GM18951 (cell line): ENCODE measurements around the gene PDE8B.

Experiments
- POLR2A ChIP-seq: IDR thresholded peaks from 4 replicates; pipeline ENCODE4 v1.6.1; 2011; ENCODE audit warnings: mild to moderate bottlenecking; ENCODE audit not compliant: insufficient read length, insufficient read depth; ENCODE audit errors: extremely low read depth
- in situ Hi-C: fragments of 300-500 bp; cut with MboI; formaldehyde crosslinking; loops from one replicate; pipeline ENCODE4 v1.12.0; 2022; ENCODE audit warnings: low sequenced_read_pairs, mixed read lengths, inconsistent platforms; ENCODE audit not compliant: unreplicated experiment

PDE8B gene

DNA sequence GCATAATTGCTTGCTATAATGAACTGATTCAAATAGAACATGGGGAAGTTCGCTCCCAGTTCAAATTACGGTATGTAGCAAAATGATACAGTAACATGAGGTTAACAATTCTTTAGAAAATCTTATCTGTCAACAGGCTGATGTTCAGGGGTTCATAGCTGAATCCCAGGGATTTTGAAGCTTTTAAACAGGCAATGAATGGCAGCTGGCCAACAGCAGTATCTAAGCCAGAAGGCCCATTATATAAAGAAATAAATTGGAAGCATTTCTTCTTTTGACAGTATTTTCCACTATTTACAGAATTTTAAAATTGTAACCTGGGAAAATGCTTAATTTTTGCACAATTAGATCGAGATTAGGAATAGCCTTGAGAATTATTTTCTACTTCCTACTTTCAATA is 126.8 kb downstream of the PDE8B start:
- TF ChIP-seq POLR2A, result no peak
- in situ Hi-C loops, result no loop called here

DNA sequence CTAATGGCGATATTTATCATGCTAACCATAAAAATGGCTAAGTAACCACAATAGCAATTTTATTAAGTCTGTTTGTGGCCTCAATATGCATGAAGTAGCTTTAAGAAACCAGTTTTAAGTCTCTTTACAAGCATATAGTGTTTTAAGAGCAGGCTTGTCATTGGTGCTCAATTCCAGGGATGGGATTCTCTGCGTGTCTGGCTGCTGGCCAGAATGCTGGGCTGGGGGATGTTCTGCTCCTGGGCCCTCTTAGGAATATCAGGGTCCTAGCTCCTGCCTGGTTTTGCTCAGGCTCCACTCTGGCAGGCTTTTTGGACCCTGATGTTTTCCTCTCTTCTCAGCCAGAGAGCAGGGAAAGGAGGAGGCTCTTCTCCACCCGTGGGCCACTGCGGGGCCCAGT is 127.2 kb downstream of the PDE8B start:
- TF ChIP-seq POLR2A, result no peak
- in situ Hi-C loops, result no loop called here

DNA sequence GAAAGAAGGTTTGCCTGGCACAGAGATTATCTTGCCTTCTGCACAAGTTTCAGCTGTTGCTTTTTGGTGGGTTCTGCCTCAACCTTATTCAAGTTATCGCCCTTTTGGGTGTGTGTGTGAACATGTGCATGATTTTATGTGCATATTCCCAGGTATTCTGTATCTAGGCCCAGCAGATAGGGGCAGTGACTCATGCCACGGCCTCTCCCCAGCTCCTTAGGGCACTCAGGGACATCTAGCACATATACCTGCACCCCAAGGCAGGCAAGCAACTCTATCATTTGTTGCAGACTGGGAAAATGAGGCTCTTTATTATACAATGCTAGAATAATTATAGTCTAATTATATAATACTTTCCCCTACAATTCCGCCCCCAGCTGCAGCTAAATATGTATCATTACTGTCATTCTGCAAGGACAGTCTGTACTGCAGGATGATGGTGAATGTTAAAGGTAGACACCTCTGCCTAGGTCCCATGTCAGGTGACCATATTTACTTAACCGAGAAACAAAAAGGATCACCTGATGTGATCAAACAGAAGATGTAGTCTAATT is 128.9 kb downstream of the PDE8B start:
- TF ChIP-seq POLR2A, result no peak

DNA sequence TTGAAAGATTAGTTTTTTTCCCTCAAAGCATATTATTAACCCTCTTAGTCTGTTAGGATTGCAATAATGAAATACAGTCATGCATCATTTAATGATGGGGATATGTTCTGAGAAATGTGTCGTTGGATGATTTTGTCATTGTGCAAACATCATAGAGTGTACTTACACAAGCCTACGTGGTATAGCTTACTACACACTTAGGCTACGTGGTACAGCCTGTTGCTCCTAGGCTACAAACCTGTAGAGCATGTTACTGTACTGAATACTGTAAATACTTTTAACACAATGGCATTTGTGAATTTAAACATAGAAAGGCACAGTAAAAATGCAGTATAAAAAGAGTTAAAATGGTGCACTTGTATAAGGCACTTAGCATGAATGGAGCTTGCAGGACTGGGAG is 132.7 kb downstream of the PDE8B start:
- no peak for TF ChIP-seq POLR2A
- in situ Hi-C loops, result no loop called here

More for the DNA sequence above, 128.9 kb downstream of the PDE8B start:
- in situ Hi-C loops, result no loop called here

DNA sequence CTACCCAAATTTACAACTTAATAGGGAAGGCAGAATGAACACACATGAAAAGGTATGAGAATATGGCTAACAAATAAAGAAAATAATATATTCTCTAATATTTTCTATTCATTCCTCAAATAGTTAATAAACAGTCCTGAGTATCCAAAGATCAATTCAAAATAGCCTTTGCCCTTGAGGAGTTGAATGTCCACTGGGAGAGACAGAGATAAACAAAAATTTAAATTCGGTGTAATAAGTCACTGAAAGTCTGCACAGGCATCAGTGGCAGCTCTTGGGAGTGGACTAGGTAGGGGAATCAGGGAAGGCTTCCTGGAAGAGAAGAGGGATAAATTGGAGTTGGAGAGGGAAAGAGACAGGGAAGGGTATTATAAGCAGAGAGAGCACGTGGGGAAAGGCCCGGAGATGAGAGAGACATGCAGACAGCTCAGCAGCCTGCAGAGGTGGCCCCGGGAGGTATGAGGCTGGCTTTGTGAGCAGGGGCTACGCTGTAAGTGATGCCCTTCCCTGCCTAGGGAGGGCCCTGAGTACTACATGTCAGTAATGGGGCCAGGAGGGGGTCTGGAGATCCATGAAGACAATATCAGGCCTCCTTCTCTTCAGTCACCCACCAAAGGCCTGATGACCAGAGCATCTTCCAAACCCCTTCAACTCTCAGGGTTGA is 137.1 kb downstream of the PDE8B start:
- in situ Hi-C loops, result no loop called here

DNA sequence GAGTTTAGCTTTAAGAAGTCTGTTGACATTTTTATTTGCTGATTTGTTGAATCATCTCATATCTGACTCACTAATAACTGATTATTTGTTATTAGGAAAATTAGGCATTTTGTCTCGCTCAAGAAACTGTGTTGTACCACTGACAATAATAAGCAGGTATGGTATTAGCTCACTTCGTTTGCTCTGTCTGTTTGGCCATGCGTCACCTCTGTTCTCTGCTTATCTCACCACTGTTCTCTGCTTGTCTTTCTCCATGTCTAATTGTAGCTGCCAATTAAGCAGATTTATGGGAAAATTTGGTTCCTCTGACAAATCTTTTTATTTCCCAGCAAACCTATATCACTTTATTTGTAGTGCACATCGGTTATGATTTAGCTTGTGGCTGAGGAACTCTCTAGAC is 142.8 kb downstream of the PDE8B start:
- TF ChIP-seq POLR2A, result no peak
- in situ Hi-C loops, result no loop called here

More for the DNA sequence above, 137.1 kb downstream of the PDE8B start:
- no peak for TF ChIP-seq POLR2A

DNA sequence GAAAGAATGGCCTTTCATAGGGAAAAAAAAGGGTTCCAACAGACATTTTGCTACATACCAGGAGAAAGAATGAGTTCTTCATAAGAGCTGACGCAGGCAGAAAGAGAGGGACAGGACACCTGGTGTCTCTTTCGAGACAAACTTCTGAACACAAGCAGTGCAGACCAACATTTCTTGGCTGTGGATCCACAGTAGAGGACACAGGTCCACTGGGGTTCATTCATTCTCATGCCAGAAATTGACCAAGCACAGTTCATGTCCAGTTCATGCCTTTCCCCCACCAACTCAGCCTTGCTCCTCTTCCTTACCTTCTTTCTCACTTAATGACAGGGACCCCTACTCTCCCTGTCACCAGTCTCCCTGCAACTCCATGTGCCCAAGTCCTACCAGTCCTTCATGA is 144.0 kb downstream of the PDE8B start:
- no peak for TF ChIP-seq POLR2A
- in situ Hi-C loops, result no loop called here

DNA sequence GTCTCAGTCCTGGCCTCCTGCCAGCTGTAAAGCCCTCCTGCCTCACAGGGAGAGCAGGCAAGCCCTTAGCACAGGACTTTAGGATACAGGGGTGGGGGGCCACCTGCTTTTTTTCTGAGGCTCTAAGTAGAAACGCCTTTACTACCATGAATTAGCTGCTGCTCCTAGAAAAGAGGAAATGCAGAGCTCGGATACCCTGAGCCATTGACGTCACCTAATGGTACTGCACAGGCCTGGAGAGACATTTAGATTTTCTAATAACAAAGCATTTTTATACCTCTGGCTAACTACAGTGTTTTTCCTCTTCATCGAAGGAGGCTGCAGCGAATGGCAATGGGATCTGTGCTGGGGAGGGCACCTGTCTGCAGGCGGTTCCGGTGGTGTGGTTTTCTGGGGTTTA is 144.6 kb downstream of the PDE8B start:
- in situ Hi-C loops, result no loop called here
- no peak for TF ChIP-seq POLR2A

DNA sequence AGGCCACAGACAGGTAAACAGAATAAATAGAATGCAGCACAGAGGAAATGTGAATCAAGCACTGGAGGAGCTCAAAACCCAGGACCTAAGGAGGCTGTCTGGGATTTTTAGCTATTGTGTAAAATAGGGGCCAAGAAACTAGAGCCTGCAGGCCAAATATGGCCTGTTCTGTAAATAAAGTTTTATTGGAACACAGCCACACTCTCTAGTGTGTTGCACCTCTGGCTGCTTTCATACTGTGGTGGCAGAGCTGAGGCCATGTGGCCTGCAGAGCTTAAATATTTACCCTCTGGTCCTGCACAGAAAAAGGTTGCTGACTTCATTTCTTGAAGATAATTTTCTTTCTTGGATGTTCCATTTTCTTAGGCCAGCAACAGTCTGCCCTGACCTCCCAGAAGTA is 145.3 kb downstream of the PDE8B start:
- in situ Hi-C loops, result no loop called here
- TF ChIP-seq POLR2A, result no peak

DNA sequence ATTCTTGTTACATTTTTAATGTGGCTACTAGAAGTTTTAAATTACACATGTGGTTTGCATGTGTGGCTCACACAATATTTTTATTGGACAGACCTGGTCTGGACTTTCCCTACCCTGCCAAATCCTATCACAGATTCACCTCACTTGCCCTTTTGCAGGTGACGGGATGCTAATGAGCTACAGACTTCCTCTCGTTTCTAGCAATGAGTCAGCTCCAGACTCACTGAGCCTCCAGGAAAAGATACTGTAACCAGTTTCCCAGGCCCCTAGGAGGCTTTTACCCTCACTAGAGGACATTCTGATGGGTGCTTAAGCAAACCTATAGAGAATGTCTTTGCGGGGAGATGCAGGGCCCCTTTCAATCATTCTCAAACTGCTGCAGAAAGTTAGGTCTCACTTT is 146.3 kb downstream of the PDE8B start:
- in situ Hi-C loops, result no loop called here
- no peak for TF ChIP-seq POLR2A

DNA sequence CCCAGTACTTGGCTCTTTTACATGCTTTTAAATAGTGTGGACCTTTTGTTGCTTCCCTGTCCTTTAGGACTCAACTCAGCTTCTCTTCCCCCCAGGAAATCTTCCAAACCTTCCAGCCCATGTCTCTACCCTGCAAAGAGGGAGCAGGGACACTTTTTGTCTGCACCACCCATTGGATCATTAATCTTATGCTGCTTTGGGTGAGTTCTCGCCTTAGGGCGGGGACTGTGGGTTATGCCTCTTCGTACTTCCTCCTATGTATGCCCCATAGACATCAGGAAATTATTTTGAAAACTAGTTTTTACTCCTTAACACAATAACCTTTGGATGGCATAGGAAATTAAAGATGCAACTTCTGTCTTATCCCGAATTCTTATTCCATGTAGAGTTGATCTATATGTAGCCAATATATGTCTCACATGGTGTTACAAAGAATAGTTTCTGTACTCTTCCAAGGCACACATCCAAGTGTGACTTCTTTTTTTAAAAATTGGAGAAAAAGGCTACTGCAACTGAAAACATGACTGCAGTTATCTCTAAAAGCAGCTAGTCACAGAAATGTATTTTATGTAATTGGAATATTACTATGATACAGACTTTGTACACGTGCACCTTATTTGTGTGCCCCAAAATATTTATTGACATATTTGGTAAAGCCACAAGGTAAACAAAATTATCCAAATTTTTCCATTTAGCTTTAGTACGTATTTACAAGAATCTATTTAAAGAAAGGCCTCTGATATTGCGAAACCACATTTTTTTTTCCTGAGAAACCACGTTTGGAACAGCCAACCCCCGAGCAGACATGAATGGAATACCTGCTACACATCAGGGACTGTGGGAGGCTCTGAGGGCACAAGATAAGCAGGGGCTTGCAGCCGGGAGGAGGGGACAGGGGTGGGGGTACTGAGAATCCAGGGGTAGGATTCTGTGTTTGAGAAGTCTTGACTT is 148.1 kb downstream of the PDE8B start:
- in situ Hi-C loops, result no loop called here
- no peak for TF ChIP-seq POLR2A

DNA sequence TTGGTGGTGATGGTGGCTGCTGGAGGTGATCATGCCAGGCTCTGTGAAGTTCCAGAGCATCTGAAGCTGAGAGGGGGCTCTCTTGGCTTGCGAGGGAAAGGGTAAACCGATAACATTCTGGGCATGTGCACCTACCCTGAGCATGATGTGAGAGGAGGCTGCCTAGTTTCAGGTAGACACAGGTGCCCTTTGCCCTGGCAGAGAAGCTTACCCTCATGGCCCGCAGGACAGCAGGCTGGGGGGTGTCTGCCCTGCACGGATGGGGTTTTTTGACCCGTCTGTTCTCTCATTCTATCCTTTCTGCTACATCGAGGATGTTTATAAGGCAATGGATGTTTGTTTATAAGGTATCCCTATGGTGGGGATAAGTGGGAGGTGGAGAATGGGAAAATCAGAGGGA is 148.8 kb downstream of the PDE8B start:
- in situ Hi-C loops, result no loop called here
- TF ChIP-seq POLR2A, result no peak

DNA sequence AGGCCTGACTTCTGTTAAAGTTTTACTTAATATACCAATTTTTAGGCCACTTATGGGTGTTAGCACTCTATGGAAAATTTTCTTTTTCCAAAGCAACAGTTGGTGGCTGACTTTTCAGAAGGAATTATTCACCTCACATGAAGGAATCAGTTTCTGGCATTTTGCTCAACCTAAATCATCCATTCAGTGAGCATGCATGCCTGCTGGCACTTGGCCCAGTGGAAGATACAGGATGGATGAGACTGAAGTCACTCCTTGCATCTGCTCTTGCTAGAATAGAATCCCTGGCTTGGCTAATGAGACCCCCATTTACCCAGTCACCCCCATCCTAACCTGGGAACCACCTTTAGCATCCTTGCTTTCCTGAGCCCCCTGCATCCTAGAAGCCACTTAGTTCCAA is 149.9 kb downstream of the PDE8B start:
- in situ Hi-C loops, result no loop called here
- no peak for TF ChIP-seq POLR2A

DNA sequence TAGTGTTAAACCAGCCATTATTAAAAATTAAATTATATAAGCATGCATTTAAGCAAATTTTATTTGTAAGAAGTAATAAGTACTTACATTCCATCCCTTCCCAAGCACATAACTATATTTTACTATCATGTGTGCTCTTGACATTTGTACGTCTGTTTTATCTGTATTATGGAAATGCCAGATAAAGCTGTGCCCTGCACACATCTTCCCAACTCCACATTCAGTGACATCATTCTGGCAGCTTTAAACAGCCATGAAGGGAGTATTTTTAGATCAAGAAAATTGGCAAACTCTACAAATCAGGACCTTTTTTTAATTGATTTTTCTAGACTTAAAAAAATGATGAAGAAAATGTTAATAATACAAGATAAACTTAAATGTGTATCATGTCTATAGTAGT is 150.5 kb downstream of the PDE8B start:
- in situ Hi-C loops, result no loop called here

More for the DNA sequence above, 150.5 kb downstream of the PDE8B start:
- no peak for TF ChIP-seq POLR2A
